GM21381 (cell line): ENCODE data around the gene WRAP73.
"Not testable (repeated sequence)": the region's sequence is repeated elsewhere in the genome, so short reads cannot be mapped to it uniquely, and the experiment has no call there.

Experiments
- ATAC-seq: cut with Tn5 transposase; IDR thresholded peaks from one replicate; pipeline ENCODE4 v1.9.1; 2021; ENCODE audit warnings: mild to moderate bottlenecking, moderate library complexity; ENCODE audit not compliant: unreplicated experiment

WRAP73 gene

GRCh38 chr1:3599286-3599811, 50.6 kb downstream of the WRAP73 start:
- no peak for ATAC-seq

- no peak for ATAC-seq
Measured at GRCh38 chr1:3598522-3599285, 51.2 kb downstream of the WRAP73 start.

- no peak for ATAC-seq
Measured at GRCh38 chr1:3598051-3598491, 51.8 kb downstream of the WRAP73 start.

DNA sequence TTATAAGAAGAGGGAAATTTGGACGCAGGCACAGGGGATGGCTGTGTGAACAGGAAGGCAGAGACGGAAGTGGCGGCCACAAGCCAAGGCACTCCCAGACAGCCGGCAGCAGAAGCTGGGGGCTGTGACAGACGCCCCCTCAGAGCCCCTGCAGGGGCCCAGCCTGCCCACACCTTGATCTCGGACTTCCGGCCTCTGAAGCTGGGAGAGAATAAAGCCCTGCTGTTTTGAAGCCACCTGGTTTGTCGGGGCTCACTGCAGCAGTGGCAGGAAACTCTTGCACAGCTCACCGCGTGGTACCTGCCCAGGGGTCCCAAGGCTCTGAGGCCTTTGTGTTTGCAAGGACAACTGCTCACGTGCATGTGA, 52.3 kb downstream of the WRAP73 start:
- ATAC-seq = no peak

DNA sequence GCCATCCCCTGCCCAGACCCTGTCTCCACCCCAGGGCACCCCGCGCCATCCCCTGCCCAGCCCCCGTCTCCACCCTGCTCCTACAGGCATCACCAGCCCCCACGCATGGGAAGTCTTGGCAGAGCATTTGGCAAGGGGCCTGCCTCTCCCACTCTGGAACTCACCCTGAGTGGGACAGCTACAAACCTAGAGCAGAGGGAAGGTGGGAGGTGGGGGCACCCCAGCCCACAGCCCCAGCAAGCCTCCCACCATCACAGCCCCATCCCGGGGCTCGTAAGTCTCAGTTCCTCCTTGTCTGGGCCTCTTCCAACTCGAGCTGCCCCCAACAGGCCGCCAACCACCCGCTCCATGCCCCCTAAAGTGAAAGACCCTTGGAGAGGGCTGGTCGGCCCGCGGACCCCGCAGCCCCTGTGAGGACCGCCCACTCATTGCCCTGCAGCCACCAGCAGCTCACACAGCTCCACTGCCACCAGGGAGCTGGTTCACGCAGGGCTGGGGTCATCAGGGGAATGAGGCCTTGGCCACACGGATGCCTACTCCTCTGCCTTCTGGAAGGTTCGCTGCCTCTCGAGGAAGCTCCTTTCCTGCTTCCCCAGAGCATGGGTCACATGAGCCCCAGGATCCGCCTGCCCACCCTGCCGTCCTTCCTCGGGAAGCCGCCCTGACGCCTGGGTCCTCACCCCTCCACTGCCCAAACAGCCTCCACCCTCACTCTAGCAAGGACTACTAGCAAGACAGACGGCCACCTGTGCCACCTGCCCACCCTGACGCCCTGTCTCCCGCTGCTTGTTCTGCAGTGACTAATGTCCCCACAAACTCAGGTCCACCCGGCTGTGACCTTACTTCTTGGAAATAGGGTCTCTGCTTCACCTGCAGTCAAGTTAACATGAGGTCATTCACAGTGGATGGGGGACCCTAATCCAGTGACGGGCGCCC, 53.0 kb downstream of the WRAP73 start:
- no peak for ATAC-seq

- ATAC-seq = no peak
Measured at GRCh38 chr1:3595949-3596348, 54.0 kb downstream of the WRAP73 start.

GRCh38 chr1:3594706-3595377, 55.1 kb downstream of the WRAP73 start:
- no peak for ATAC-seq

DNA sequence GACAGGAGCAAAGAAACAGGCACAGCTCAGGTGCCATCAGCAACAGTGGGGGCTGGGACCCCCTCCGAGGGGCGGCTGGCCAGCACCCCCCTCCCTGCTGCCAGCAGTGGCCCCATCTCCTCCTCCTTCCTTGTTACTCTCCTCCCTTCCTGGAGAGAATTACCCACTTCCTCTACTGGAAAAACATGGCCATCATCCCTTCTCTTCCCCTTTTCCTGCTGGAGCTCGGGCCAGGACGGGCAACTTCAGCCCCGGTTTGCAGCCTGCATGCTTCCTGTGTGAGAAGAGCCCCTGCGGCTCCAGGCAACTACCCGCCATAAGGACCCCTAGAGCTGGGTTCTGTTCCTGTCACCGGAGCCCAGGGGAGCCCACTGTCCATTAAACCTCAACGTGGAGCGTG, 56.2 kb downstream of the WRAP73 start:
- no peak for ATAC-seq

DNA sequence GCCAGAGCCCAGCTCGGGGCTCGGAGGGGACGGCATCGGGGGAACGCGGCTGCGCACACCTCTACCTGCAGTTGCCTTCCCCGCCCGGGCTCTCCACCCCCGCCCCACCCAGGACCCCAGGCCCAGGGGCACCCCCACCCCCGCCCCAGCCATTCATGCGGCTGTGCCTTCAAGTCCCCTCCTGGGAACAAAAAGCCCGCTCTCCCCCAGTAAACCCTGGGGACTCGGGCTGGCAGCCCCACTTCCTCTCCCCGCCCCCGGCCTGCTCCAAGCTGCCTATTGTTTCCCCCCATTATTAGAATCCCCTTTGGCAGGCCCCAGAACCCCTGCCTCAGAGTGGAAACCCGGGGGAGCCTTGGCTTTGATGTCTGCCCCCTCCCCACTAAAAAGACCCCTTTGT, 56.6 kb downstream of the WRAP73 start:
- no peak for ATAC-seq

- ATAC-seq = no peak
Measured at GRCh38 chr1:3590951-3591865, 58.7 kb downstream of the WRAP73 start.

GRCh38 chr1:3590139-3590763, 59.7 kb downstream of the WRAP73 start:
- no peak for ATAC-seq

DNA sequence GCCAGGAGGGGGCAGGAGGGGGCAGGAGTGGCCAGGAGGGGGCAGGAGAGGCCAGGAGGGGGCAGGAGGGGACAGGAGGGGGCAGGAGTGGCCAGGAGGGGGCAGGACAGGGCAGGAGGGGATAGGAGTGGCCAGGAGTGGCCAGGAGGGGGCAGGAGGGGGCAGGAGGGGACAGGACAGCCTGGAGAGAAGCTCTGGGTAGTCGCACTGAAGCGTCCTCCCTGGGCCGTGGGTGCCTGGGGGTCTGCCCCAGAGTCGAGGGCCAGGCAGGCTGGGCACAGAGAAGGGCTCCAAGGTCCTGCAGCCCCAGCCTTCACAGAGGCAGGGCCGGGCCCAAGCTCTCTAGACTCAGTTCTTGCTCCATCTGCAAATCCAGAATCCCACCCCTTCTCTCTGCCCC, 61.5 kb downstream of the WRAP73 start:
- ATAC-seq = no peak

GRCh38 chr1:3586986-3587759, 62.7 kb downstream of the WRAP73 start:
- no peak for ATAC-seq

- no peak for ATAC-seq
Measured at GRCh38 chr1:3585940-3586568, 63.8 kb downstream of the WRAP73 start.

DNA sequence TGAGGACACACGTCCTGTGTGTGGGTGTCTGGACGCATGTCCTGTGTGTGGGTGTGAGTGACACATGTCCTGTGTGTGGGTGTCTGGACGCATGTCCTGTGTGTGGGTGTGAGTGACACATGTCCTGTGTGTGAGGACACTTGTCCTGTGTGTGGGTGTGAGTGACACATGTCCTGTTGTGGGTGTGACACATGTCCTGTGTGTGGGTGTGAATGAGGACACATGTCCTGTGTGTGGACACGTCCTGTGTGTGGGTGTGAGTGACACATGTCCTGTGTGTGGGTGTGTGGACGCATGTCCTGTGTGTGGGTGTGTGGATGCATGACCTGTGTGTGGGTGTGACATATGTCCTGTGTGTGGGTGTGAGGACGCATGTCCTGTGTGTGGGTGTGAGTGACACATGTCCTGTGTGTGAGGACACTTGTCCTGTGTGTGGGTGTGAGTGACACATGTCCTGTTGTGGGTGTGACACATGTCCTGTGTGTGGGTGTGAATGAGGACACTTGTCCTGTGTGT, 64.5 kb downstream of the WRAP73 start:
- ATAC-seq = not testable (repeated sequence)

DNA sequence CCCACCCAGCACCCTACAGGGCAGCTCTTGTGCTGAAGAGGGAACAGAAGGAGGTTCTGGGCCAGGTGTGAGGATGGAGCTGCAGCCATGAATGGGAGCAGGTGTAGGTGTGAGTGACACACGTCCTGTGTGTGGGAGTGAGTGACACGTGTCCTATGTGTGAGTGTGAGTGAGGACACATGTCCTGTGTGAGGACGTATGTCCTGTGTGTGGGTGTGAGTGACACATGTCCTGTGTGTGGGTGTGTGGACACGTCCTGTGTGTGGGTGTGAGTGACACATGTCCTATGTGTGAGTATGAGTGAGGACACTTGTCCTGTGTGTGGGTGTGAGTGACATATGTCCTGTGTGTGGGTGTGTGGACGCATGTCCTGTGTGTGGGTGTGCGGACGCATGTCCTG, 65.0 kb downstream of the WRAP73 start:
- no peak for ATAC-seq

DNA sequence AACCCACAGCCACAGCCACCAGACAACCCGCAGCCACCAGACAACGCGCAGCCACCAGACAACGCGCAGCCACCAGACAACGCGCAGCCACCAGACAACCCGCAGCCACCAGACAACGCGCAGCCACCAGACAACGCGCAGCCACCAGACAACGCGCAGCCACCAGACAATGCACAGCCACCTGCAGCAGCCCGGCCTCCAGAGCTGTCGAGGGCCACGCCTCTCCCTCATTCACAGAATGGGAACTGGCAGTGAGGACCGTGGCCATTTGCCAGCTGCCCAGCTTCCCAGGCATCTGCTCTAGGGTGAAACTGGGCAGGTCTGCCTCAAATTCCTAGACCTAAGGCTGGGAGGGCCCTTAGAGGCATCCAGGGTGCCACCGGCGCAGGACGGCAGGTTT, 66.2 kb downstream of the WRAP73 start:
- not testable (repeated sequence) for ATAC-seq

DNA sequence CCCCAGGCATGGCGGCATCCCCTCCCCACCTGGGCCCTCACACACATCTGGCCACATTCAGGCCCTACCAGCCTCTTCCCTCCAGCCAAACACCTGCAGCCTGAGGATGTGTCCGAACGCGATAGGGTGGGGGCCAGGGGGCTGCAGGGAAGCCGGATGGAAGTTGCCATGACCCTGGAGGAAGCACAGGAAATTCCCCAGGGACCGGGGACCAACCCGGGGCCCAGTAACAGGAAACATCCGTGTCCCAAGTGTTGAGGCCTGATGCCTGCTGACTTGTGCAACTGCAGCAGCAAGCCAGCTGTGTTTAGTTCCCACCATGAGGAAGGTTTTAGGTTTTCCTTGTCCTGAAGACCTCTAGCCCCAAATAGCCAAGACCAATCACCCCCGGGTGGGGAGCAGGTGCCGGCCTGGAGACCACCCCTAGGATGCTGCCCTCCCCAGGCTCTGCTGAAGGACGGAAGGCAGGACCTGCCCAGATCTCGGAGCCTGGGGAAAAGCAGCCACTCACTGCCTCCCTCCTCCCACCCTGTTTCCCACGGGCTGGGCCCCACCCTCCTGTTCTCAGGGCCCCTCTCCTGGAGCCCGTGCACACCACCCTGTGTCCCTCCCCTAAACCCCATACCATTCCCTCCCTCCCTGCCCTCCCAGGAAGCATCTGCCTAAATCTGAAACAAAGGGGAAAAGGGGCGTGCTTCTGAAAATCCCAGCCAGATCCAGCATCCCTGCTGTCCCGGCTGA, 68.4 kb downstream of the WRAP73 start:
- ATAC-seq = no peak
